Endothelial cell of umbilical vein (primary cell): ENCODE measurements around the gene GPR82. TPM values are rescaled to one million over a fixed set of nuclear protein-coding genes. Genes with fewer than 3 reads are reported as not detected.
A peak's percentile ranks its signal among the peaks of the same experiment; 100 is the strongest.

ENCODE experiments used
- BruUV-seq: library from RNA; stranded (reverse); fragments of 400-500 nt; replicated peaks from 2 replicates; lab custom pipeline; 2021; lab: Mats Ljungman, UMichigan
- CTCF ChIA-PET: fragments of 300-600, 350-600 bp; sonication (Branson Sonifier 250); formaldehyde crosslinking; loops from one replicate; lab custom pipeline; 2021; ENCODE audit warnings: antibody characterized with exemption, inconsistent platforms; lab: Charles Lee
- POLR2A ChIA-PET: fragments of 300-600, 350-600 bp; sonication (Branson Sonifier 250); formaldehyde crosslinking; loops from one replicate; lab custom pipeline; 2021; ENCODE audit warnings: antibody characterized with exemption, inconsistent platforms; lab: Charles Lee
- DNase-seq: peaks from one replicate; pipeline ENCODE4 v3.0.0-alpha.2; 2011; ENCODE audit warnings: low read depth, low spot score
- FAIRE-seq: peaks from 2 replicates; lab custom pipeline; 2011; peaks lifted over from hg19 to GRCh38; lab: Jason Lieb, UNC
- H2AFZ ChIP-seq: 2 replicates; pipeline ENCODE4 v1.6.0; 2012; ENCODE audit warnings: low read depth, low read length, control low read depth, inconsistent platforms
- H3K27ac ChIP-seq: 2 replicates; pipeline ENCODE4 v1.5.1; 2011; ENCODE audit warnings: low read depth, mild to moderate bottlenecking, control low read depth, low read length, moderate library complexity; ENCODE audit not compliant: insufficient read depth
- H3K27me3 ChIP-seq, 2 experiments: 2 replicates each; pipeline versions ENCODE4 v1.6.0 to v1.6.1; 2011; ENCODE audit warnings: low read length in 2 of 2, mixed read lengths in 1 of 2; ENCODE audit not compliant: control insufficient read depth in 2 of 2, insufficient read depth in 2 of 2
- H3K36me3 ChIP-seq, 2 experiments: 2 replicates in 1 of 2; 3 replicates in 1 of 2; pipeline ENCODE4 v1.5.1; 2011; ENCODE audit warnings: low read length in 2 of 2, mild to moderate bottlenecking in 1 of 2, moderate library complexity in 1 of 2; ENCODE audit not compliant: control insufficient read depth in 2 of 2, insufficient read depth in 2 of 2; ENCODE audit errors: extremely low read depth in 1 of 2
- H3K4me1 ChIP-seq: 3 replicates; pipeline ENCODE4 v1.5.1; 2011; ENCODE audit warnings: mild to moderate bottlenecking, low read length; ENCODE audit not compliant: control insufficient read depth, insufficient read depth; ENCODE audit errors: extremely low read depth
- H3K4me2 ChIP-seq: 2 replicates; pipeline ENCODE4 v1.6.1; 2011; ENCODE audit warnings: low read length, control low read depth, mixed read lengths; ENCODE audit not compliant: insufficient read depth
- H3K4me3 ChIP-seq, 3 experiments: fragments of 200-600 bp in 1 of 3; sonication (generic), shearing (Covaris generic) in 1 of 3; replicated peaks in 1 of 3; 2 replicates each; pipeline ENCODE4 v1.5.1; 2011 to 2016; ENCODE audit warnings: control low read depth in 3 of 3, low read length in 3 of 3, mild to moderate bottlenecking in 2 of 3, inconsistent platforms in 1 of 3, low read depth in 1 of 3, moderate library complexity in 1 of 3; ENCODE audit not compliant: insufficient read depth in 1 of 3
- H3K79me2 ChIP-seq: 2 replicates; pipeline ENCODE4 v1.6.0; 2012; ENCODE audit warnings: low read length, inconsistent platforms; ENCODE audit not compliant: control insufficient read depth, insufficient read depth
- H3K9ac ChIP-seq: replicated peaks from 2 replicates; pipeline ENCODE3; 2011; ENCODE audit warnings: low read length, control low read depth; ENCODE audit not compliant: insufficient read depth; ENCODE audit errors: extremely low read depth
- H3K9me1 ChIP-seq: replicated peaks from 3 replicates; pipeline ENCODE4 v1.6.0; 2011; ENCODE audit warnings: mild to moderate bottlenecking, low read length; ENCODE audit not compliant: control insufficient read depth, insufficient read depth; ENCODE audit errors: extremely low read depth
- H3K9me3 ChIP-seq: replicated peaks from 2 replicates; pipeline ENCODE4 v1.5.1; 2012; ENCODE audit warnings: low read length, inconsistent platforms; ENCODE audit not compliant: control insufficient read depth, insufficient read depth
- H4K20me1 ChIP-seq: replicated peaks from 2 replicates; pipeline ENCODE3; 2011; ENCODE audit warnings: mild to moderate bottlenecking, low read length; ENCODE audit not compliant: control insufficient read depth, insufficient read depth; ENCODE audit errors: extremely low read depth
- CTCF ChIP-seq, 2 donors: IDR thresholded peaks; 1 replicate in 1 of 2; 2 replicates in 1 of 2; pipeline ENCODE4 v1.5.1; 2011; ENCODE audit warnings: low read length in 2 of 2, mild to moderate bottlenecking in 2 of 2, moderate library complexity in 2 of 2, control low read depth in 1 of 2, inconsistent platforms in 1 of 2, low read depth in 1 of 2; ENCODE audit not compliant: insufficient read depth in 1 of 2; ENCODE audit errors: extremely low read depth in 1 of 2
- EZH2 ChIP-seq: IDR thresholded peaks from 2 replicates; pipeline ENCODE4 v1.6.1; 2012; ENCODE audit warnings: borderline replicate concordance, low read depth, mild to moderate bottlenecking, moderate library complexity, low read length, inconsistent platforms; ENCODE audit not compliant: severe bottlenecking
- FOS ChIP-seq: IDR thresholded peaks from 2 replicates; pipeline ENCODE4 v1.6.1; 2011; ENCODE audit warnings: mild to moderate bottlenecking, low read length, moderate library complexity, borderline replicate concordance; ENCODE audit not compliant: insufficient read depth
- GATA2 ChIP-seq: IDR thresholded peaks from 2 replicates; pipeline ENCODE4 v1.7.0; 2011; ENCODE audit warnings: low read depth, mild to moderate bottlenecking, moderate library complexity, mixed read lengths, low read length; ENCODE audit not compliant: insufficient read length, insufficient read depth
- JUN ChIP-seq: IDR thresholded peaks from 2 replicates; pipeline ENCODE4 v1.6.1; 2011; ENCODE audit warnings: borderline replicate concordance, low read depth; ENCODE audit not compliant: insufficient read length, insufficient read depth
- MAX ChIP-seq: IDR thresholded peaks from 2 replicates; pipeline ENCODE4 v1.6.1; 2011; ENCODE audit not compliant: insufficient read depth, insufficient read length
- MYC ChIP-seq: IDR thresholded peaks from one replicate; pipeline ENCODE4 v1.6.1; 2011; ENCODE audit warnings: mild to moderate bottlenecking, low read depth, low read length
- POLR2A ChIP-seq: IDR thresholded peaks from 2 replicates; pipeline ENCODE4 v1.6.1; 2012; ENCODE audit warnings: low read depth, mild to moderate bottlenecking, control low read depth, low read length
- POLR2AphosphoS5 ChIP-seq: IDR thresholded peaks from 2 replicates; pipeline ENCODE4 v1.6.1; 2012; ENCODE audit warnings: low read depth, mild to moderate bottlenecking, control low read depth, low read length, moderate library complexity; ENCODE audit not compliant: insufficient read depth
- dilution Hi-C: fragments of 300-500 bp; cut with MboI; formaldehyde crosslinking; loops from one replicate; pipeline ENCODE4 v1.15.0; 2019; ENCODE audit warnings: low sequenced_read_pairs; ENCODE audit not compliant: extremely low pct_ligation_motif_present
- intact Hi-C: fragments of 100-400 bp; cut with micrococcal nuclease; formaldehyde crosslinking; loops from one replicate; pipeline ENCODE4 v1.10.0; 2022
- polyA plus RNA-seq, 4 experiments: library from polyadenylated mRNA; depleted of rRNA in 3 of 4; stranded (reverse) in 3 of 4; unstranded in 1 of 4; fragments of >200 nt; gene quantifications; 2 replicates each; pipeline versions ENCODE4 v1.2.1 to v1.2.3, GENCODE V29; 2011 to 2012; ENCODE audit warnings: missing spikeins in 1 of 4
- total RNA-seq: library from RNA; stranded (reverse); gene quantifications from 2 replicates; pipeline ENCODE4 v1.2.3, GENCODE V29; 2021

Gene GPR82
- total and polyA plus RNA-seq, 2 donors (not counting 3 experiments of a cell fraction or from before 2014, with no cell fraction given): not detected

GRCh38 chrX:41730081-41730480, 6.1 kb downstream of the GPR82 start:
- Histone ChIP-seq H4K20me1 (no peaks in the 10 kb centered on the region), H3K9me1 (no peaks in the 10 kb centered on the region), H3K36me3 (no peaks in the 10 kb centered on the region), H3K79me2 (no peaks in the 10 kb centered on the region), H3K4me2 (no peak overlapping the region), H3K27ac (no peak overlapping the region), H2AFZ (no peak overlapping the region), H3K27me3 (no peaks in the 10 kb centered on the region), H3K9ac (no peak overlapping the region), H3K4me3 (no peak overlapping the region), H3K9me3 (no peaks in the 10 kb centered on the region), H3K4me1 (no peaks in the 10 kb centered on the region)
- POLR2A ChIA-PET: no interaction called here
- intact Hi-C loops: no loop called here
- dilution Hi-C loops: no loop called here
- FAIRE-seq (peak; percentile 69), DNase-seq (no peak)
- no peak for TF ChIP-seq MYC
- no peak for TF ChIP-seq CTCF (IDR thresholded peaks at IDR 0.05; ENCODE audit: extremely low read depth in 1 of 2, insufficient read depth in 1 of 2, low read depth in 1 of 2, low read length in 2 of 2)
- no peak for TF ChIP-seq FOS
- no peak for TF ChIP-seq POLR2AphosphoS5
- no peak for TF ChIP-seq MAX
- no peak for TF ChIP-seq JUN
- TF ChIP-seq GATA2: no peak
- TF ChIP-seq POLR2A: no peak
- no peak for TF ChIP-seq EZH2
- no TSS peak for BruUV-seq
- CTCF ChIA-PET: no interaction called here
